ENCODE results near the gene ANXA8.

GRCh38 chr10:47458466-47459154, 25.3 kb downstream of the ANXA8 start:
- no peak for TF ChIP-seq EGR1 (IDR thresholded peaks at IDR 0.05; ENCODE audit: low read depth in 2 of 2)
- no peak for TF ChIP-seq CTCF (IDR thresholded peaks at IDR 0.05; ENCODE audit: low read depth, low read length, missing input control)
- no peak for TF ChIP-seq SP1 (IDR thresholded peaks at IDR 0.05)
- TF ChIP-seq MAX (IDR thresholded peaks at IDR 0.05): no peak
- no peak for TF ChIP-seq TAF1 (conservative IDR thresholded peaks at IDR 0.05)
- no peak for TF ChIP-seq GABPA (IDR thresholded peaks at IDR 0.05 in 1 of 2, conservative IDR thresholded peaks at IDR 0.05 in 1 of 2)
- TF ChIP-seq FOXA1 (IDR thresholded peaks at IDR 0.05): no peak
